HepG2 (cell line): ENCODE data around the gene ATP2A3. TPM values are rescaled to one million over a fixed set of nuclear protein-coding genes. Genes with fewer than 3 reads are reported as not detected.

Experiments
- AKAP8 ChIP-seq: sonication (generic); formaldehyde crosslinking; IDR thresholded peaks from 2 replicates; pipeline ENCODE4 v1.5.1; 2020; ENCODE audit warnings: mild to moderate bottlenecking, missing genetic modification reagents
- DMAP1 ChIP-seq: IDR thresholded peaks from 2 replicates; pipeline ENCODE4 v1.6.1; 2016
- GTF2F1 ChIP-seq: fragments of 150-350 bp; IDR thresholded peaks from 2 replicates; pipeline ENCODE4 v1.6.1; 2014; ENCODE audit warnings: low read length
- NBN ChIP-seq: fragments of 450-650 bp; conservative IDR thresholded peaks from 2 replicates; pipeline ENCODE4 v1.6.1; 2017
- NCOA5 ChIP-seq: sonication (generic); formaldehyde crosslinking; IDR thresholded peaks from 2 replicates; pipeline ENCODE4 v1.4.0; 2020; ENCODE audit warnings: missing genetic modification reagents
- SMAD9 ChIP-seq: sonication (generic); formaldehyde crosslinking; IDR thresholded peaks from 2 replicates; pipeline ENCODE4 v1.5.1; 2020; ENCODE audit warnings: mild to moderate bottlenecking, missing genetic modification reagents
- TBX2 ChIP-seq: sonication (generic); formaldehyde crosslinking; IDR thresholded peaks from 2 replicates; pipeline ENCODE4 v1.5.0; 2020; ENCODE audit warnings: missing genetic modification reagents, mild to moderate bottlenecking, borderline replicate concordance
- ZNF160 ChIP-seq: sonication (generic); formaldehyde crosslinking; IDR thresholded peaks from 2 replicates; pipeline ENCODE4 v1.8.0; 2022; ENCODE audit warnings: mild to moderate bottlenecking, inconsistent platforms, missing genetic modification reagents
- ZNF367 ChIP-seq: sonication (generic); formaldehyde crosslinking; IDR thresholded peaks from 2 replicates; pipeline ENCODE4 v1.4.0; 2020; ENCODE audit warnings: missing genetic modification reagents, borderline replicate concordance
- ZNF446 ChIP-seq: sonication (generic); formaldehyde crosslinking; IDR thresholded peaks from 2 replicates; pipeline ENCODE4 v1.5.0; 2020; ENCODE audit warnings: mild to moderate bottlenecking, missing genetic modification reagents
- ZNF563 ChIP-seq: sonication (generic); formaldehyde crosslinking; IDR thresholded peaks from 2 replicates; pipeline ENCODE4 v1.8.0; 2022; ENCODE audit warnings: mild to moderate bottlenecking, moderate library complexity, missing genetic modification reagents
- ZNF616 ChIP-seq: sonication (generic); formaldehyde crosslinking; IDR thresholded peaks from 2 replicates; pipeline ENCODE4 v1.5.0; 2020; ENCODE audit warnings: low read depth, mild to moderate bottlenecking, missing genetic modification reagents
- ZNF878 ChIP-seq: sonication (generic); formaldehyde crosslinking; IDR thresholded peaks from 2 replicates; pipeline ENCODE4 v1.8.1; 2023; ENCODE audit warnings: mild to moderate bottlenecking, missing genetic modification reagents, moderate library complexity
- ZSCAN30 ChIP-seq: sonication (generic); formaldehyde crosslinking; IDR thresholded peaks from 2 replicates; pipeline ENCODE4 v1.5.0; 2020; ENCODE audit warnings: mild to moderate bottlenecking, missing genetic modification reagents
- polyA plus RNA-seq, 8 experiments: library from polyadenylated mRNA; depleted of rRNA in 3 of 8; stranded (reverse) in 7 of 8; unstranded in 1 of 8; fragments of >200 nt; fragmentation: Illumina TruSeq in 4 of 8; extraction: Trizol in 4 of 8; gene quantifications; 2 replicates each; pipeline versions ENCODE4 v1.2.1 to v1.2.3, GENCODE V29; 2011 to 2016; ENCODE audit warnings: low read depth in 4 of 8, missing spikeins in 1 of 8, mixed read lengths in 1 of 8; ENCODE audit not compliant: insufficient read depth in 1 of 8
- total RNA-seq, 5 experiments: library from RNA; depleted of rRNA; stranded (reverse); fragments of >200 nt; fragmentation: Illumina TruSeq; extraction: Trizol; gene quantifications; 2 replicates each; pipeline ENCODE4 v1.2.3, GENCODE V29; 2016; ENCODE audit warnings: low read depth in 1 of 5
- TF ChIP-seq, protein P1 (sequence below): sonication (generic); formaldehyde crosslinking; IDR thresholded peaks from 2 replicates; pipeline ENCODE4 v1.8.1; 2023; ENCODE audit warnings: mild to moderate bottlenecking, inconsistent platforms, moderate library complexity, missing genetic modification reagents, borderline replicate concordance
- TF ChIP-seq, protein P2 (sequence below): sonication (generic); formaldehyde crosslinking; IDR thresholded peaks from 2 replicates; pipeline ENCODE4 v1.4.0; 2020; ENCODE audit warnings: missing genetic modification reagents
- TF ChIP-seq, protein P3 (sequence below): sonication (generic); formaldehyde crosslinking; IDR thresholded peaks from 2 replicates; pipeline ENCODE4 v1.5.0; 2020; ENCODE audit warnings: mild to moderate bottlenecking, missing genetic modification reagents, borderline replicate concordance
- TF ChIP-seq, protein P4 (sequence below): sonication (generic); formaldehyde crosslinking; IDR thresholded peaks from 2 replicates; pipeline ENCODE4 v1.8.0; 2022; ENCODE audit warnings: low read depth, missing genetic modification reagents
- TF ChIP-seq, protein P5 (sequence below): sonication (generic); formaldehyde crosslinking; IDR thresholded peaks from 2 replicates; pipeline ENCODE4 v1.4.0; 2020; ENCODE audit warnings: missing genetic modification reagents
- TF ChIP-seq, protein P6 (sequence below): sonication (generic); formaldehyde crosslinking; IDR thresholded peaks from 2 replicates; pipeline ENCODE4 v1.4.0; 2020; ENCODE audit warnings: mild to moderate bottlenecking, missing genetic modification reagents

The ATP2A3 gene
- total and polyA plus RNA-seq, 2 of the 13 experiments (the other 11 are each of a cell fraction or from before 2014, with no cell fraction given) = 0.07 TPM; not detected in 1

DNA sequence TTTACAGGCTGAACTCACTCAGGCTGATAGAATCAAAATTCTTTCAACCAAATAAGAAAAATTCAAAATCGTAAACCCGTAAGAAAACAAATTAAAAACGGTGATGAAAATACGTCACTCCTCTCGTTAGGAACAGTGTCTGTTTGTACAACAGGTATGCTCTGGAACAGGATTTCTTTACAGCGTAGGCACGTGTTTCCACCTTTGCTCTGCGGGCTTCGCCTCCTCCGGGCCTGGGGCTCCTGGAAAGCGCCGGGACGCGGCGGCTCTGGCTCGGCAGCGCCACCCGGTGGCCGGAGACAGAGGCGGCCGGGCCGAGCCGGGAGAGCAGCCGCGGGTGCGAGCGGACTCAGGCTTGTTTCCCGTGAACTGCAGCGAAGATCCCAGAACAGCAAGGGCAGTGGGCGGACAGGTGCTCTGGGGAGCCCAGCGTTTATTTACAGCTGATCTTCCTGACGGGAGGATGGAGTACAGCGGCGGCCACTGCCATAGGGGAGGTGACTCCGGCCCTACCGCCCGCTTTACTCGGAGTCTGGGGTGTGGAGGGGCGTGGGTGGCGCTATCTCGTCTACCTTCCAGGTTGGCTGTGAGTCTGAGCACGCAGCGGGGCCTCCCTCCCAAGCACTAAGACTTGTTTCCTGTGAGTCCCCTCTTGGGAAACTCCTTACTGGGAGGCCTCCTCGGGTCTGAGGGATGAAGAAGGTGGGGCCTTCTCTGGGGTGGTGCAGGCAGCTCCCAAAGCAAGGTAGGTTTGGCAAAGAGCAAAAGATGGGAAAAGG, 40.5 kb upstream of the ATP2A3 start (continued):
- TF ChIP-seq TBX2 (CRISPR knock-in tag) (peak; percentile 56; the same call in 1 of the 2 replicates), ZNF446 (CRISPR knock-in tag) (peak; percentile 73; the same call in 1 of the 2 replicates), ZSCAN30 (CRISPR knock-in tag) (0 out of 2 replicates have a peak, but pooled peaks have one; percentile 43), DMAP1 (CRISPR knock-in tag) (no peak), ZNF367 (CRISPR knock-in tag) (0 out of 2 replicates have a peak, but pooled peaks have one; percentile 59), GTF2F1 (no peak), ZNF160 (no peak), AKAP8 (CRISPR knock-in tag) (peak; percentile 53; the same call in 1 of the 2 replicates), NBN (no peak), NCOA5 (CRISPR knock-in tag) (no peak), ZNF878 (CRISPR knock-in tag) (peak; percentile 46; the same call in 1 of the 2 replicates), ZNF616 (peak; percentile 67; the same call in 1 of the 2 replicates), ZNF563 (CRISPR knock-in tag) (peak; percentile 38; the same call in 1 of the 2 replicates), SMAD9 (CRISPR knock-in tag) (no peak)
- TF ChIP-seq, protein P1, sequence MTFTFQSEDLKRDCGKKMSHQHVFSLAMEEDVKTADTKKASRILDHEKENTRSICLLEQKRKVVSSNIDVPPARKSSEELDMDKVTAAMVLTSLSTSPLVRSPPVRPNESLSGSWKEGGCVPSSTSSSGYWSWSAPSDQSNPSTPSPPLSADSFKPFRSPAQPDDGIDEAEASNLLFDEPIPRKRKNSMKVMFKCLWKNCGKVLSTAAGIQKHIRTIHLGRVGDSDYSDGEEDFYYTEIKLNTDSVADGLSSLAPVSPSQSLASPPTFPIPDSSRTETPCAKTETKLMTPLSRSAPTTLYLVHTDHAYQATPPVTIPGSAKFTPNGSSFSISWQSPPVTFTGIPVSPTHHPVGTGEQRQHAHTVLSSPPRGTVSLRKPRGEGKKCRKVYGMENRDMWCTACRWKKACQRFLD = no peak
- TF ChIP-seq, protein P2, sequence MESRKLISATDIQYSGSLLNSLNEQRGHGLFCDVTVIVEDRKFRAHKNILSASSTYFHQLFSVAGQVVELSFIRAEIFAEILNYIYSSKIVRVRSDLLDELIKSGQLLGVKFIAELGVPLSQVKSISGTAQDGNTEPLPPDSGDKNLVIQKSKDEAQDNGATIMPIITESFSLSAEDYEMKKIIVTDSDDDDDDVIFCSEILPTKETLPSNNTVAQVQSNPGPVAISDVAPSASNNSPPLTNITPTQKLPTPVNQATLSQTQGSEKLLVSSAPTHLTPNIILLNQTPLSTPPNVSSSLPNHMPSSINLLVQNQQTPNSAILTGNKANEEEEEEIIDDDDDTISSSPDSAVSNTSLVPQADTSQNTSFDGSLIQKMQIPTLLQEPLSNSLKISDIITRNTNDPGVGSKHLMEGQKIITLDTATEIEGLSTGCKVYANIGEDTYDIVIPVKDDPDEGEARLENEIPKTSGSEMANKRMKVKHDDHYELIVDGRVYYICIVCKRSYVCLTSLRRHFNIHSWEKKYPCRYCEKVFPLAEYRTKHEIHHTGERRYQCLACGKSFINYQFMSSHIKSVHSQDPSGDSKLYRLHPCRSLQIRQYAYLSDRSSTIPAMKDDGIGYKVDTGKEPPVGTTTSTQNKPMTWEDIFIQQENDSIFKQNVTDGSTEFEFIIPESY = peak; percentile 62; the same call in 1 of the 2 replicates
- TF ChIP-seq, protein P3, sequence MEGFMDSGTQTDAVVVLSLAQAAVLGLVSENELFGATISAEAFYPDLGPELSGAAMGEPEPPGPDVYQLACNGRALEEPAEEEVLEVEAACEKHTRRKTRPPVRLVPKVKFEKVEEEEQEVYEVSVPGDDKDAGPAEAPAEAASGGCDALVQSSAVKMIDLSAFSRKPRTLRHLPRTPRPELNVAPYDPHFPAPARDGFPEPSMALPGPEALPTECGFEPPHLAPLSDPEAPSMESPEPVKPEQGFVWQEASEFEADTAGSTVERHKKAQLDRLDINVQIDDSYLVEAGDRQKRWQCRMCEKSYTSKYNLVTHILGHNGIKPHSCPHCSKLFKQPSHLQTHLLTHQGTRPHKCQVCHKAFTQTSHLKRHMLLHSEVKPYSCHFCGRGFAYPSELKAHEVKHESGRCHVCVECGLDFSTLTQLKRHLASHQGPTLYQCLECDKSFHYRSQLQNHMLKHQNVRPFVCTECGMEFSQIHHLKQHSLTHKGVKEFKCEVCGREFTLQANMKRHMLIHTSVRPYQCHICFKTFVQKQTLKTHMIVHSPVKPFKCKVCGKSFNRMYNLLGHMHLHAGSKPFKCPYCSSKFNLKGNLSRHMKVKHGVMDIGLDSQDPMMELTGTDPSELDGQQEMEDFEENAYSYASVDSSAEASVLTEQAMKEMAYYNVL (CRISPR knock-in tag) = peak; percentile 48; the same call in 1 of the 2 replicates
- TF ChIP-seq, protein P4, sequence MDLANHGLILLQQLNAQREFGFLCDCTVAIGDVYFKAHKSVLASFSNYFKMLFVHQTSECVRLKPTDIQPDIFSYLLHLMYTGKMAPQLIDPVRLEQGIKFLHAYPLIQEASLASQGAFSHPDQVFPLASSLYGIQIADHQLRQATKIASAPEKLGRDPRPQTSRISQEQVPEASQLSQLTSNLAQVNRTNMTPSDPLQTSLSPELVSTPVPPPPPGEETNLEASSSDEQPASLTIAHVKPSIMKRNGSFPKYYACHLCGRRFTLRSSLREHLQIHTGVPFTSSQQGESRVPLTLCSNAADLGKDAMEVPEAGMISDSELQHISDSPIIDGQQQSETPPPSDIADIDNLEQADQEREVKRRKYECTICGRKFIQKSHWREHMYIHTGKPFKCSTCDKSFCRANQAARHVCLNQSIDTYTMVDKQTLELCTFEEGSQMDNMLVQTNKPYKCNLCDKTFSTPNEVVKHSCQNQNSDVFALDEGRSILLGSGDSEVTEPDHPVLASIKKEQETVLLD (CRISPR knock-in tag) = peak; percentile 53; the same call in 1 of the 2 replicates
- TF ChIP-seq, protein P5, sequence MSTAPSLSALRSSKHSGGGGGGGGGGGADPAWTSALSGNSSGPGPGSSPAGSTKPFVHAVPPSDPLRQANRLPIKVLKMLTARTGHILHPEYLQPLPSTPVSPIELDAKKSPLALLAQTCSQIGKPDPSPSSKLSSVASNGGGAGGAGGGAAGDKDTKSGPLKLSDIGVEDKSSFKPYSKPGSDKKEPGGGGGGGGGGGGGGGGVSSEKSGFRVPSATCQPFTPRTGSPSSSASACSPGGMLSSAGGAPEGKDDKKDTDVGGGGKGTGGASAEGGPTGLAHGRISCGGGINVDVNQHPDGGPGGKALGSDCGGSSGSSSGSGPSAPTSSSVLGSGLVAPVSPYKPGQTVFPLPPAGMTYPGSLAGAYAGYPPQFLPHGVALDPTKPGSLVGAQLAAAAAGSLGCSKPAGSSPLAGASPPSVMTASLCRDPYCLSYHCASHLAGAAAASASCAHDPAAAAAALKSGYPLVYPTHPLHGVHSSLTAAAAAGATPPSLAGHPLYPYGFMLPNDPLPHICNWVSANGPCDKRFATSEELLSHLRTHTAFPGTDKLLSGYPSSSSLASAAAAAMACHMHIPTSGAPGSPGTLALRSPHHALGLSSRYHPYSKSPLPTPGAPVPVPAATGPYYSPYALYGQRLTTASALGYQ (CRISPR knock-in tag) = peak; percentile 62; the same call in 1 of the 2 replicates
- TF ChIP-seq, protein P6, sequence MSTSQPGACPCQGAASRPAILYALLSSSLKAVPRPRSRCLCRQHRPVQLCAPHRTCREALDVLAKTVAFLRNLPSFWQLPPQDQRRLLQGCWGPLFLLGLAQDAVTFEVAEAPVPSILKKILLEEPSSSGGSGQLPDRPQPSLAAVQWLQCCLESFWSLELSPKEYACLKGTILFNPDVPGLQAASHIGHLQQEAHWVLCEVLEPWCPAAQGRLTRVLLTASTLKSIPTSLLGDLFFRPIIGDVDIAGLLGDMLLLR = no peak
